HAP-1 (cell line): ENCODE measurements around the gene PFAS.

Experiments
- DNase-seq, 2 experiments: peaks; one replicate each; pipeline ENCODE4 v3.0.0-alpha.2; 2016 to 2020; ENCODE audit warnings: low spot score in 2 of 2
- H3K27me3 ChIP-seq: fragments of 250-450 bp; sonication (Bioruptor Pico); 2 replicates; pipeline ENCODE4 v1.5.1; 2020; ENCODE audit warnings: low read depth, mild to moderate bottlenecking, moderate library complexity
- H3K36me3 ChIP-seq: fragments of 250-450 bp; sonication (Bioruptor Pico); replicated peaks from 2 replicates; pipeline ENCODE4 v1.5.1; 2020; ENCODE audit warnings: mild to moderate bottlenecking
- H3K4me1 ChIP-seq: fragments of 250-450 bp; sonication (Bioruptor Pico); 2 replicates; pipeline ENCODE4 v1.5.1; 2020; ENCODE audit warnings: mild to moderate bottlenecking
- H3K4me3 ChIP-seq: fragments of 250-450 bp; sonication (Bioruptor Pico); 2 replicates; pipeline ENCODE4 v1.5.1; 2020; ENCODE audit warnings: mild to moderate bottlenecking, moderate library complexity
- H3K9me3 ChIP-seq: fragments of 250-450 bp; sonication (Bioruptor Pico); 2 replicates; pipeline ENCODE4 v1.5.1; 2020; ENCODE audit warnings: mild to moderate bottlenecking, moderate library complexity
- in situ Hi-C: fragments of 300-500 bp; cut with MboI; formaldehyde crosslinking; loops from 3 replicates; pipeline ENCODE4 v1.14.3; 2020; ENCODE audit warnings: low sequenced_read_pairs, inconsistent platforms, mixed read lengths

PFAS gene

GRCh38 chr17:8268550-8269298 is 19.6 kb downstream of the PFAS start:
- H3K27me3 ChIP-seq: no peaks in the 10 kb centered on the region
- in situ Hi-C loops: no loop called here
- no peak overlapping the region for H3K4me3 ChIP-seq
- H3K4me1 ChIP-seq: no peaks in the 10 kb centered on the region
- H3K9me3 ChIP-seq: no peaks in the 10 kb centered on the region
- DNase-seq: no peak
- peaks cover 72% of the 10 kb centered on the region for H3K36me3 ChIP-seq

GRCh38 chr17:8272421-8272820 is 23.3 kb downstream of the PFAS start:
- no peak for DNase-seq
- in situ Hi-C loops: no loop called here
- H3K9me3 ChIP-seq: no peaks in the 10 kb centered on the region
- H3K27me3 ChIP-seq: no peaks in the 10 kb centered on the region
- no peak overlapping the region for H3K4me3 ChIP-seq
- peaks cover 41% of the 10 kb centered on the region for H3K36me3 ChIP-seq
- H3K4me1 ChIP-seq: no peaks in the 10 kb centered on the region

- no peaks in the 10 kb centered on the region for H3K4me1 ChIP-seq
- in situ Hi-C loops: no loop called here
- H3K27me3 ChIP-seq: no peaks in the 10 kb centered on the region
- peaks cover 32% of the 10 kb centered on the region for H3K36me3 ChIP-seq
- H3K4me3 ChIP-seq: no peak overlapping the region
- no peaks in the 10 kb centered on the region for H3K9me3 ChIP-seq
- DNase-seq: no peak
These were observed 24.9 kb downstream of the PFAS start for GRCh38 chr17:8273884-8274444.

- Histone ChIP-seq H3K4me1 (no peaks in the 10 kb centered on the region), H3K36me3 (peaks cover 26% of the 10 kb centered on the region), H3K27me3 (no peaks in the 10 kb centered on the region), H3K4me3 (no peak overlapping the region), H3K9me3 (no peaks in the 10 kb centered on the region)
- no peak for DNase-seq
- in situ Hi-C loops: no loop called here
These were observed 25.7 kb downstream of the PFAS start for GRCh38 chr17:8274816-8275215.

- no peaks in the 10 kb centered on the region for H3K4me1 ChIP-seq
- DNase-seq: no peak
- no peaks in the 10 kb centered on the region for H3K27me3 ChIP-seq
- no peaks in the 10 kb centered on the region for H3K9me3 ChIP-seq
- no peak overlapping the region for H3K4me3 ChIP-seq
- peaks cover 18% of the 10 kb centered on the region for H3K36me3 ChIP-seq
- in situ Hi-C loops: no loop called here
These were observed 26.6 kb downstream of the PFAS start for GRCh38 chr17:8275421-8276290.

- Histone ChIP-seq H3K27me3 (no peaks in the 10 kb centered on the region), H3K4me1 (no peaks in the 10 kb centered on the region), H3K4me3 (no peak overlapping the region), H3K36me3 (peaks cover 9% of the 10 kb centered on the region), H3K9me3 (no peaks in the 10 kb centered on the region)
- in situ Hi-C loops: no loop called here
- DNase-seq: no peak
These were observed 28.2 kb downstream of the PFAS start for GRCh38 chr17:8277317-8277716.

GRCh38 chr17:8282345-8282744 is 33.3 kb downstream of the PFAS start:
- no peaks in the 10 kb centered on the region for H3K4me1 ChIP-seq
- no peaks in the 10 kb centered on the region for H3K27me3 ChIP-seq
- no peaks in the 10 kb centered on the region; the same call in 1 of the 2 replicates for H3K36me3 ChIP-seq
- in situ Hi-C loops: no loop called here
- no peak overlapping the region for H3K4me3 ChIP-seq
- no peaks in the 10 kb centered on the region for H3K9me3 ChIP-seq
- DNase-seq: no peak

- H3K36me3 ChIP-seq: no peaks in the 10 kb centered on the region
- no peaks in the 10 kb centered on the region for H3K9me3 ChIP-seq
- in situ Hi-C loops: no loop called here
- H3K27me3 ChIP-seq: no peaks in the 10 kb centered on the region
- H3K4me3 ChIP-seq: no peak overlapping the region
- no peak for DNase-seq
- peaks cover 3% of the 10 kb centered on the region; the same call in 1 of the 2 replicates for H3K4me1 ChIP-seq
These were observed 34.3 kb downstream of the PFAS start for GRCh38 chr17:8283356-8283755.

GRCh38 chr17:8284126-8284525 is 35.0 kb downstream of the PFAS start:
- Histone ChIP-seq H3K9me3 (no peaks in the 10 kb centered on the region), H3K36me3 (no peaks in the 10 kb centered on the region), H3K4me3 (no peak overlapping the region), H3K4me1 (peaks cover 4% of the 10 kb centered on the region; the same call in 1 of the 2 replicates), H3K27me3 (no peaks in the 10 kb centered on the region)
- DNase-seq: no peak
- in situ Hi-C loops: no loop called here

GRCh38 chr17:8285270-8286181 is 36.4 kb downstream of the PFAS start:
- DNase-seq: no peak
- Histone ChIP-seq H3K4me3 (no peak overlapping the region), H3K4me1 (peaks cover 6% of the 10 kb centered on the region; the same call in 1 of the 2 replicates), H3K9me3 (no peaks in the 10 kb centered on the region), H3K27me3 (no peaks in the 10 kb centered on the region), H3K36me3 (no peaks in the 10 kb centered on the region; the same call in 1 of the 2 replicates)
- in situ Hi-C loops: no loop called here

GRCh38 chr17:8287651-8288335 is 38.7 kb downstream of the PFAS start:
- Histone ChIP-seq H3K9me3 (no peaks in the 10 kb centered on the region), H3K4me3 (peak overlapping the region; percentile 75), H3K4me1 (peaks cover 10% of the 10 kb centered on the region), H3K27me3 (no peaks in the 10 kb centered on the region), H3K36me3 (no peaks in the 10 kb centered on the region; the same call in 1 of the 2 replicates)
- in situ Hi-C loops: no loop called here
- peak in 1 of 2 experiments; percentile 68 for DNase-seq

- Histone ChIP-seq H3K4me1 (peaks cover 11% of the 10 kb centered on the region), H3K36me3 (no peaks in the 10 kb centered on the region; the same call in 1 of the 2 replicates), H3K27me3 (no peaks in the 10 kb centered on the region), H3K4me3 (peak within 1 kb of the TSS; percentile 75), H3K9me3 (no peaks in the 10 kb centered on the region)
- in situ Hi-C loops: no loop called here
- peak; percentile 90 to 95 for DNase-seq
These were observed 39.4 kb downstream of the PFAS start, which contains the start of gene RANGRF for GRCh38 chr17:8288336-8289102. Gene RANGRF (plus strand): TSS chr17:8288670. CDS start chr17:8288789, 119 bp downstream.
